GM12878 (cell line): ENCODE data around the gene BFSP2. TPM values are rescaled to one million over a fixed set of nuclear protein-coding genes. Genes with fewer than 3 reads are reported as not detected.

Source experiments
- ATAC-seq: fragments of 200-7000 bp; cut with Tn5 transposase; 3 replicates; pipeline ENCODE4 v1.9.1; 2020; ENCODE audit warnings: mild to moderate bottlenecking, moderate library complexity
- BruUV-seq: library from RNA; stranded (reverse); fragments of 400-500 nt; replicated peaks from 2 replicates; lab custom pipeline; 2021; lab: Mats Ljungman, UMichigan
- CTCF ChIA-PET: fragments of 300-600 bp; sonication (Branson Sonifier 250); formaldehyde crosslinking; extraction: SDS; loops from one replicate; lab custom pipeline; 2021; ENCODE audit warnings: inconsistent platforms; lab: Yijun Ruan, JAX
- POLR2A ChIA-PET: fragments of 350-600 bp; formaldehyde crosslinking; extraction: SDS; loops from one replicate; lab custom pipeline; 2021; ENCODE audit warnings: inconsistent platforms; lab: Charles Lee
- RAD21 ChIA-PET: fragments of 300-600 bp; sonication (Branson Sonifier 250); formaldehyde crosslinking; loops from one replicate; lab custom pipeline; 2023; ENCODE audit warnings: antibody characterized with exemption; ENCODE audit not compliant: unreplicated experiment; lab: Charles Lee
- SMC1A ChIA-PET: fragments of 300-600 bp; sonication (Branson Sonifier 250); formaldehyde crosslinking; loops from one replicate; lab custom pipeline; 2023; ENCODE audit not compliant: unreplicated experiment, uncharacterized antibody; lab: Charles Lee
- DNase-seq: peaks from one replicate; pipeline ENCODE4 v3.0.0-alpha.2; 2011; ENCODE audit warnings: low read depth, low spot score
- FAIRE-seq: peaks from 3 replicates; lab custom pipeline; 2011; peaks lifted over from hg19 to GRCh38; lab: Jason Lieb, UNC
- H2AFZ ChIP-seq: 2 replicates; pipeline ENCODE4 v1.6.0; 2011; ENCODE audit warnings: low read depth, low read length, control low read depth; ENCODE audit not compliant: control insufficient read depth
- H3K27ac ChIP-seq: 2 replicates; pipeline ENCODE4 v1.5.1; 2011; ENCODE audit warnings: control low read depth; ENCODE audit not compliant: control insufficient read depth, insufficient read depth
- H3K27me3 ChIP-seq, 2 experiments: replicated peaks in 1 of 2; 2 replicates each; pipeline versions ENCODE4 v1.6.0 to v1.6.1; 2011; ENCODE audit warnings: low read length in 1 of 2; ENCODE audit not compliant: control insufficient read depth in 2 of 2, insufficient read depth in 2 of 2
- H3K36me3 ChIP-seq, 2 experiments: 2 replicates each; pipeline ENCODE4 v1.5.1; 2011; ENCODE audit warnings: low read length in 1 of 2; ENCODE audit not compliant: control insufficient read depth in 2 of 2, insufficient read depth in 2 of 2
- H3K4me1 ChIP-seq: 2 replicates; pipeline ENCODE4 v1.6.1; 2011; ENCODE audit warnings: mild to moderate bottlenecking, low read length, moderate library complexity, mixed read lengths; ENCODE audit not compliant: control insufficient read depth, insufficient read depth
- H3K4me2 ChIP-seq: 2 replicates; pipeline ENCODE4 v1.6.0; 2011; ENCODE audit warnings: control low read depth; ENCODE audit not compliant: control insufficient read depth, insufficient read depth
- H3K4me3 ChIP-seq: fragments of 200-600 bp; sonication (generic); 2 replicates; pipeline ENCODE4 v1.5.1; 2016
- H3K79me2 ChIP-seq: 2 replicates; pipeline ENCODE4 v1.6.0; 2011; ENCODE audit warnings: low read length; ENCODE audit not compliant: control insufficient read depth, insufficient read depth
- H3K9ac ChIP-seq: 2 replicates; pipeline ENCODE4 v1.8.0; 2011; ENCODE audit warnings: low read length, control low read depth, mixed read lengths; ENCODE audit not compliant: control insufficient read depth, insufficient read depth
- H3K9me3 ChIP-seq: replicated peaks from 3 replicates; pipeline ENCODE4 v1.5.1; 2011; ENCODE audit warnings: mild to moderate bottlenecking, low read length; ENCODE audit not compliant: control insufficient read depth, insufficient read depth
- H4K20me1 ChIP-seq: 2 replicates; pipeline ENCODE4 v1.6.0; 2011; ENCODE audit not compliant: control insufficient read depth, insufficient read depth
- BCL11A ChIP-seq: IDR thresholded peaks from 2 replicates; pipeline ENCODE4 v1.6.1; 2011; ENCODE audit warnings: low read depth, low read length
- CEBPZ ChIP-seq: fragments of 150-350 bp; IDR thresholded peaks from 2 replicates; pipeline ENCODE4 v1.6.1; 2016; ENCODE audit warnings: low read depth, low read length
- E4F1 ChIP-seq: fragments of 450-650 bp; IDR thresholded peaks from 2 replicates; pipeline ENCODE4 v1.6.1; 2018; ENCODE audit warnings: borderline replicate concordance, mild to moderate bottlenecking; ENCODE audit not compliant: partially characterized antibody
- FOS ChIP-seq: IDR thresholded peaks from 3 replicates; pipeline ENCODE4 v1.6.1; 2011; ENCODE audit warnings: borderline replicate concordance; ENCODE audit not compliant: insufficient read length; ENCODE audit errors: extremely low read depth
- HDAC6 ChIP-seq: fragments of 200-600 bp; sonication (generic); IDR thresholded peaks from one replicate; pipeline ENCODE4 v1.8.0; 2017; ENCODE audit warnings: antibody characterized with exemption; ENCODE audit not compliant: unreplicated experiment
- PBX3 ChIP-seq: IDR thresholded peaks from 2 replicates; pipeline ENCODE4 v1.6.1; 2011; ENCODE audit warnings: mild to moderate bottlenecking, low read depth, low read length, moderate library complexity; ENCODE audit not compliant: insufficient replicate concordance
- PRDM15 ChIP-seq: fragments of 450-650 bp; formaldehyde crosslinking; IDR thresholded peaks from 2 replicates; pipeline ENCODE4 v1.4.0; 2020; ENCODE audit warnings: mild to moderate bottlenecking, moderate library complexity
- RCOR1 ChIP-seq: conservative IDR thresholded peaks from 2 replicates; pipeline ENCODE4 v1.6.1; 2012; ENCODE audit warnings: low read depth, low read length, improper control_type of control experiment
- TBL1XR1 ChIP-seq: IDR thresholded peaks from 2 replicates; pipeline ENCODE4 v1.6.1; 2012; ENCODE audit warnings: low read depth, low read length, improper control_type of control experiment
- WRNIP1 ChIP-seq: IDR thresholded peaks from 2 replicates; pipeline ENCODE4 v1.6.1; 2011; ENCODE audit warnings: low read depth, low read length, improper control_type of control experiment, borderline replicate concordance
- YY1 ChIP-seq: IDR thresholded peaks from 2 replicates; pipeline ENCODE4 v1.6.1; 2011; ENCODE audit warnings: low read depth, mild to moderate bottlenecking, low read length
- ZNF217 ChIP-seq: fragments of 450-650 bp; IDR thresholded peaks from 2 replicates; pipeline ENCODE4 v1.6.1; 2017; ENCODE audit warnings: antibody characterized with exemption, mild to moderate bottlenecking
- ZSCAN29 ChIP-seq: fragments of 450-650 bp; IDR thresholded peaks from 2 replicates; pipeline ENCODE4 v1.6.1; 2017; ENCODE audit warnings: mild to moderate bottlenecking, moderate library complexity
- WGBS: methylation state at CpG from one replicate; pipeline ENCODE4 v1.1.6; 2016; ENCODE audit warnings: low lambda C conversion rate; ENCODE audit not compliant: insufficient replicate concordance, insufficient coverage; ENCODE audit errors: missing lambda C conversion rate; 5-methylcytosine and 5-hydroxymethylcytosine counted together
- in situ Hi-C: fragments of 300-500 bp; cut with MboI; formaldehyde crosslinking; loops from 9 replicates; pipeline ENCODE4 v1.14.3; 2018; ENCODE audit warnings: mixed read lengths
- intact Hi-C: fragments of 100-400 bp; cut with micrococcal nuclease; formaldehyde crosslinking; loops from one replicate; pipeline ENCODE4 v1.14.2; 2022; ENCODE audit not compliant: unreplicated experiment
- polyA plus RNA-seq, 11 experiments: library from polyadenylated mRNA; depleted of rRNA in 4 of 11; unstranded in 6 of 11; stranded (reverse) in 5 of 11; fragments of >200 nt; fragmentation: Nextera tagmentation in 4 of 11; fragmentation: Illumina TruSeq in 1 of 11; extraction: Ambion mirVana in 4 of 11; extraction: Trizol in 1 of 11; gene quantifications; 1 replicate in 1 of 11; 2 replicates in 10 of 11; pipeline versions ENCODE4 v1.2.1 to v1.2.3, GENCODE V29; 2011 to 2016; ENCODE audit warnings: inconsistent platforms in 2 of 11, missing spikeins in 2 of 11, low read depth in 1 of 11
- total RNA-seq, 4 experiments: library from RNA; depleted of rRNA in 3 of 4; stranded (reverse); fragments of >200 nt in 3 of 4; fragmentation: Illumina TruSeq in 1 of 4; extraction: Trizol in 1 of 4; gene quantifications; 2 replicates each; pipeline versions ENCODE4 v1.2.1 to v1.2.3, GENCODE V29; 2013 to 2021

BFSP2 gene
- total and polyA plus RNA-seq, 10 of the 15 experiments (the other 5 are each of a cell fraction or from before 2014, with no cell fraction given): 1.5 to 20.4 (median 7.3) TPM

- 0% methylated on average over 1 of the region's 1 CpG for WGBS
- Histone ChIP-seq H3K79me2 (no peaks in the 10 kb centered on the region), H3K27ac (no peak overlapping the region), H4K20me1 (peaks cover 2% of the 10 kb centered on the region; the same call in 1 of the 2 replicates), H3K4me1 (no peaks in the 10 kb centered on the region), H2AFZ (no peak overlapping the region), H3K9ac (no peak overlapping the region), H3K4me3 (no peak overlapping the region), H3K36me3 (no peaks in the 10 kb centered on the region), H3K9me3 (no peaks in the 10 kb centered on the region), H3K4me2 (no peak overlapping the region), H3K27me3 (no peaks in the 10 kb centered on the region; a peak in 1 of 4 replicates)
- ChIA-PET POLR2A (interaction anchor here (0.7 kb wide), 1 partner anchor 248 kb away, joined by 5 read pairs; no protein-coding TSS in a partner anchor), SMC1A (interaction anchor here (0.6 to 1.5 kb wide), 4 partner anchors 10 to 333 kb away, joined by 3 to 6 read pairs (median 3); no protein-coding TSS in a partner anchor), CTCF (interaction anchor here (0.8 to 1.2 kb wide), 4 partner anchors 88 to 645 kb away, joined by 3 to 4 read pairs (median 3); no protein-coding TSS in a partner anchor), RAD21 (no interaction called here)
- intact Hi-C loops: no loop called here
- no peak for DNase-seq
- BruUV-seq: no TSS peak
- no peak for ATAC-seq
- in situ Hi-C loops: no loop called here
- FAIRE-seq: no peak
- TF ChIP-seq BCL11A: no peak
- no peak for TF ChIP-seq ZSCAN29
- TF ChIP-seq HDAC6: no peak
- TF ChIP-seq WRNIP1: no peak
- no peak for TF ChIP-seq PBX3
- TF ChIP-seq YY1: no peak
- no peak for TF ChIP-seq E4F1
- TF ChIP-seq TBL1XR1: no peak
- TF ChIP-seq FOS: no peak
- no peak for TF ChIP-seq ZNF217
- no peak for TF ChIP-seq PRDM15 (CRISPR knock-in tag)
- TF ChIP-seq RCOR1: no peak
- TF ChIP-seq CEBPZ: no peak
These were observed 28.2 kb upstream of the BFSP2 start for GRCh38 chr3:133371676-133372075.
